Ishikawa (cell line): ENCODE results near the gene SPEM2.

ENCODE experiments used
- CREB1 ChIP-seq: IDR thresholded peaks from 2 replicates; pipeline ENCODE4 v1.6.1; 2012; ENCODE audit warnings: low read depth
- EP300 ChIP-seq: IDR thresholded peaks from 2 replicates; pipeline ENCODE4 v1.6.1; 2012; ENCODE audit warnings: borderline replicate concordance
- FOXM1 ChIP-seq: IDR thresholded peaks from 2 replicates; pipeline ENCODE4 v1.6.1; 2012; ENCODE audit warnings: low read depth, borderline replicate concordance
- MAX ChIP-seq: IDR thresholded peaks from 2 replicates; pipeline ENCODE4 v1.6.1; 2012
- REST ChIP-seq: IDR thresholded peaks from 2 replicates; pipeline ENCODE4 v1.6.1; 2012; ENCODE audit warnings: low read depth, mild to moderate bottlenecking
- TAF1 ChIP-seq: IDR thresholded peaks from 2 replicates; pipeline ENCODE4 v1.6.1; 2012; ENCODE audit warnings: low read depth, mild to moderate bottlenecking
- TCF12 ChIP-seq: IDR thresholded peaks from 2 replicates; pipeline ENCODE4 v1.6.1; 2012; ENCODE audit warnings: low read depth

GRCh38 chr17:7408863-7409262 is 16.6 kb upstream of the SPEM2 start:
- TF ChIP-seq TAF1 = no peak
- no peak for TF ChIP-seq MAX
- no peak for TF ChIP-seq TCF12
- TF ChIP-seq EP300 = no peak
- TF ChIP-seq REST = no peak
- no peak for TF ChIP-seq FOXM1
- no peak for TF ChIP-seq CREB1
